HEK293 (cell line): ENCODE results near the gene MSRB2.

ENCODE experiments used
- CTCF ChIA-PET: fragments of 350-600 bp; formaldehyde crosslinking; extraction: SDS; loops from one replicate; lab custom pipeline; 2021; ENCODE audit warnings: antibody characterized with exemption; lab: Yijun Ruan, JAX
- POLR2A ChIA-PET: fragments of 300-600 bp; formaldehyde crosslinking; extraction: SDS; loops from one replicate; lab custom pipeline; 2020; ENCODE audit warnings: antibody characterized with exemption, inconsistent platforms; lab: Yijun Ruan, JAX
- H3K27ac ChIP-seq: fragments of 200-500 bp; sonication (Bioruptor generic); 2 replicates; pipeline ENCODE4 v1.5.1; 2014; ENCODE audit warnings: low read depth, low read length, control low read depth, inconsistent platforms; ENCODE audit errors: extremely low read depth
- H3K36me3 ChIP-seq, 2 experiments: fragments of 200-500 bp in 1 of 2; sonication (Bioruptor generic) in 1 of 2; 1 replicate in 1 of 2; 2 replicates in 1 of 2; pipeline ENCODE4 v1.5.1; 2014 to 2017; ENCODE audit warnings: inconsistent platforms in 2 of 2, low read length in 2 of 2; ENCODE audit not compliant: control insufficient read depth in 2 of 2, insufficient read depth in 1 of 2
- H3K4me1 ChIP-seq: fragments of 200-500 bp; sonication (Bioruptor generic); 2 replicates; pipeline ENCODE4 v1.5.1; 2014; ENCODE audit warnings: mild to moderate bottlenecking, low read length, inconsistent platforms; ENCODE audit not compliant: control insufficient read depth, insufficient read depth
- H3K4me3 ChIP-seq: 2 replicates; pipeline ENCODE4 v1.5.1; 2011; ENCODE audit warnings: low read depth, mild to moderate bottlenecking, control low read depth, low read length, moderate library complexity
- H3K9me3 ChIP-seq: fragments of 200-500 bp; sonication (Bioruptor generic); 2 replicates; pipeline ENCODE4 v1.5.1; 2014; ENCODE audit warnings: low read depth, low read length, inconsistent platforms; ENCODE audit not compliant: control insufficient read depth, insufficient read depth
- GLI2 ChIP-seq: fragments of 450-650 bp; formaldehyde crosslinking; IDR thresholded peaks from 2 replicates; pipeline ENCODE4; 2017; ENCODE audit warnings: missing biosample characterization, missing genetic modification characterization, low read depth, borderline replicate concordance
- IKZF3 ChIP-seq: fragments of 450-650 bp; IDR thresholded peaks from 2 replicates; pipeline ENCODE4 v1.5.0; 2018; ENCODE audit warnings: missing biosample characterization, mild to moderate bottlenecking, missing genetic modification characterization, moderate library complexity
- KLF16 ChIP-seq: fragments of 450-650 bp; formaldehyde crosslinking; IDR thresholded peaks from 2 replicates; pipeline ENCODE4 v1.5.1; 2017; ENCODE audit warnings: missing biosample characterization, missing genetic modification characterization
- REPIN1 ChIP-seq: fragments of 450-650 bp; formaldehyde crosslinking; IDR thresholded peaks from 2 replicates; pipeline ENCODE4 v1.5.1; 2017; ENCODE audit warnings: missing biosample characterization, missing genetic modification characterization, low read depth
- SP3 ChIP-seq: fragments of 450-650 bp; formaldehyde crosslinking; IDR thresholded peaks from 2 replicates; pipeline ENCODE4 v1.5.1; 2016; ENCODE audit warnings: missing biosample characterization, missing genetic modification characterization
- ZBTB17 ChIP-seq: fragments of 450-650 bp; formaldehyde crosslinking; IDR thresholded peaks from 2 replicates; pipeline ENCODE4 v1.5.1; 2016; ENCODE audit warnings: missing biosample characterization, missing genetic modification characterization
- ZFP69B ChIP-seq: fragments of 450-650 bp; formaldehyde crosslinking; IDR thresholded peaks from 2 replicates; pipeline ENCODE4 v1.5.1; 2016; ENCODE audit warnings: missing biosample characterization, missing genetic modification characterization
- ZNF175 ChIP-seq: fragments of 450-650 bp; formaldehyde crosslinking; IDR thresholded peaks from 2 replicates; pipeline ENCODE4 v1.5.1; 2016; ENCODE audit warnings: missing biosample characterization, missing genetic modification characterization
- ZNF239 ChIP-seq: fragments of 450-650 bp; formaldehyde crosslinking; IDR thresholded peaks from 2 replicates; pipeline ENCODE4 v1.5.1; 2016; ENCODE audit warnings: missing biosample characterization, missing genetic modification characterization
- ZNF335 ChIP-seq: fragments of 450-650 bp; formaldehyde crosslinking; conservative IDR thresholded peaks from 2 replicates; pipeline ENCODE4 v1.5.1; 2016; ENCODE audit warnings: missing biosample characterization, missing genetic modification characterization
- ZNF391 ChIP-seq: fragments of 450-650 bp; formaldehyde crosslinking; IDR thresholded peaks from 2 replicates; pipeline ENCODE4 v1.5.1; 2016; ENCODE audit warnings: low read depth, missing biosample characterization, missing genetic modification characterization, borderline replicate concordance
- ZNF394 ChIP-seq: fragments of 450-650 bp; formaldehyde crosslinking; IDR thresholded peaks from 2 replicates; pipeline ENCODE4 v1.5.1; 2016; ENCODE audit warnings: missing biosample characterization, missing genetic modification characterization, mild to moderate bottlenecking, moderate library complexity, borderline replicate concordance
- ZNF404 ChIP-seq: fragments of 450-650 bp; formaldehyde crosslinking; IDR thresholded peaks from 2 replicates; pipeline ENCODE4 v1.5.1; 2017; ENCODE audit warnings: missing biosample characterization, missing genetic modification characterization
- ZNF416 ChIP-seq: fragments of 450-650 bp; formaldehyde crosslinking; IDR thresholded peaks from 2 replicates; pipeline ENCODE4 v1.5.1; 2016; ENCODE audit warnings: missing biosample characterization, missing genetic modification characterization
- ZNF48 ChIP-seq: fragments of 450-650 bp; formaldehyde crosslinking; IDR thresholded peaks from 2 replicates; pipeline ENCODE4 v1.5.1; 2016; ENCODE audit warnings: missing biosample characterization, missing genetic modification characterization
- ZNF555 ChIP-seq: fragments of 450-650 bp; formaldehyde crosslinking; conservative IDR thresholded peaks from 2 replicates; pipeline ENCODE4 v1.5.1; 2017; ENCODE audit warnings: missing biosample characterization, mild to moderate bottlenecking, missing genetic modification characterization, inconsistent platforms
- ZNF701 ChIP-seq: fragments of 450-650 bp; formaldehyde crosslinking; IDR thresholded peaks from 2 replicates; pipeline ENCODE4 v1.5.1; 2016; ENCODE audit warnings: missing biosample characterization, missing genetic modification characterization
- ZNF785 ChIP-seq: fragments of 450-650 bp; formaldehyde crosslinking; IDR thresholded peaks from 2 replicates; pipeline ENCODE4 v1.5.1; 2016; ENCODE audit warnings: missing biosample characterization, missing genetic modification characterization
- ZNF792 ChIP-seq: fragments of 450-650 bp; formaldehyde crosslinking; IDR thresholded peaks from 2 replicates; pipeline ENCODE4 v1.5.1; 2016; ENCODE audit warnings: missing biosample characterization, missing genetic modification characterization
- ZNF837 ChIP-seq: fragments of 450-650 bp; formaldehyde crosslinking; IDR thresholded peaks from 2 replicates; pipeline ENCODE4 v1.5.1; 2016; ENCODE audit warnings: missing biosample characterization, missing genetic modification characterization
- ZNF843 ChIP-seq: fragments of 450-650 bp; formaldehyde crosslinking; IDR thresholded peaks from 2 replicates; pipeline ENCODE4 v1.5.1; 2016; ENCODE audit warnings: missing biosample characterization, missing genetic modification characterization
- ZSCAN16 ChIP-seq: fragments of 450-650 bp; formaldehyde crosslinking; IDR thresholded peaks from 2 replicates; pipeline ENCODE4 v1.5.1; 2016; ENCODE audit warnings: missing biosample characterization, missing genetic modification characterization
- TF ChIP-seq, protein P1 (sequence below): fragments of 450-650 bp; formaldehyde crosslinking; IDR thresholded peaks from 2 replicates; pipeline ENCODE4 v1.5.1; 2016; ENCODE audit warnings: missing biosample characterization, missing genetic modification characterization
- TF ChIP-seq, protein P2 (sequence below): sonication (generic); formaldehyde crosslinking; IDR thresholded peaks from 2 replicates; pipeline ENCODE4 v1.8.1; 2022; ENCODE audit warnings: mild to moderate bottlenecking, moderate library complexity, missing genetic modification reagents
- TF ChIP-seq, protein P3 (sequence below): fragments of 450-650 bp; formaldehyde crosslinking; IDR thresholded peaks from 2 replicates; pipeline ENCODE4 v1.5.1; 2016; ENCODE audit warnings: missing biosample characterization, missing genetic modification characterization
- TF ChIP-seq, protein P4 (sequence below): fragments of 450-650 bp; formaldehyde crosslinking; IDR thresholded peaks from 2 replicates; pipeline ENCODE4 v1.5.1; 2016; ENCODE audit warnings: missing biosample characterization, missing genetic modification characterization
- TF ChIP-seq, protein P5 (sequence below): fragments of 450-650 bp; IDR thresholded peaks from 2 replicates; pipeline ENCODE4 v1.5.1; 2018; ENCODE audit warnings: missing biosample characterization, missing genetic modification characterization
- TF ChIP-seq, protein P6 (sequence below): fragments of 450-650 bp; formaldehyde crosslinking; IDR thresholded peaks from 2 replicates; pipeline ENCODE4 v1.5.1; 2016; ENCODE audit warnings: missing biosample characterization, missing genetic modification characterization

The MSRB2 gene

DNA sequence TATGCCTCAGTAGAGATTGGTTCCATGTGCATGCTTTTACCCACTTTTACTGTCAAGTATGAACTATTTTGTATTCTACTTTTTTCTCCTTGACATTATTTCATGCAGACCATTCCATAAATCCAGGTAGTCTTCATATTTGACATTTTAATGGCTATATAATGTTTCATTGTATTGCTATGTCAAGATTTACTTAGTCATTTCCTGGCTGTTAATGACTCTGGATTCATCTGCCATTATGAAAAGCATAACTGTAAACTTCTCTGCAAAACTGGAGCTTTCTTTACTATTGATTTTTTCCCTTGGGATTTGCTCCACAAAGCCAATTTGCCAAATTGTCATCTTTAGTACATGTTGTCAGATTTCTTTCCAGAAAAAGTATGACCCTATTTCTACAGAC, 6.8 kb upstream of the MSRB2 start:
- TF ChIP-seq, protein P1, sequence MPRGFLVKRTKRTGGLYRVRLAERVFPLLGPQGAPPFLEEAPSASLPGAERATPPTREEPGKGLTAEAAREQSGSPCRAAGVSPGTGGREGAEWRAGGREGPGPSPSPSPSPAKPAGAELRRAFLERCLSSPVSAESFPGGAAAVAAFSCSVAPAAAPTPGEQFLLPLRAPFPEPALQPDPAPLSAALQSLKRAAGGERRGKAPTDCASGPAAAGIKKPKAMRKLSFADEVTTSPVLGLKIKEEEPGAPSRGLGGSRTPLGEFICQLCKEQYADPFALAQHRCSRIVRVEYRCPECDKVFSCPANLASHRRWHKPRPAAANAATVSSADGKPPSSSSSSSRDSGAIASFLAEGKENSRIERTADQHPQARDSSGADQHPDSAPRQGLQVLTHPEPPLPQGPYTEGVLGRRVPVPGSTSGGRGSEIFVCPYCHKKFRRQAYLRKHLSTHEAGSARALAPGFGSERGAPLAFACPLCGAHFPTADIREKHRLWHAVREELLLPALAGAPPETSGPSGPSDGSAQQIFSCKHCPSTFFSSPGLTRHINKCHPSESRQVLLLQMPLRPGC (tag by site-specific recombination), result no peak
- TF ChIP-seq ZNF792 (tag by site-specific recombination), result no peak
- no peak for TF ChIP-seq ZNF785 (tag by site-specific recombination)
- no peak for TF ChIP-seq ZNF555
- no peak for TF ChIP-seq ZNF391 (tag by site-specific recombination)
- TF ChIP-seq, all 188 proteins: peak for 0
- H3K4me1 ChIP-seq, result no peaks in the 10 kb centered on the region
- CTCF ChIA-PET, result interaction anchor here (0.5 kb wide), 1 partner anchor 539 kb away, joined by 3 read pairs; no protein-coding TSS in a partner anchor
- H3K27ac ChIP-seq, result no peak overlapping the region
- no peak overlapping the region for H3K4me3 ChIP-seq
- POLR2A ChIA-PET, result no interaction called here
- no peaks in the 10 kb centered on the region for H3K36me3 ChIP-seq
- no peaks in the 10 kb centered on the region for H3K9me3 ChIP-seq

DNA sequence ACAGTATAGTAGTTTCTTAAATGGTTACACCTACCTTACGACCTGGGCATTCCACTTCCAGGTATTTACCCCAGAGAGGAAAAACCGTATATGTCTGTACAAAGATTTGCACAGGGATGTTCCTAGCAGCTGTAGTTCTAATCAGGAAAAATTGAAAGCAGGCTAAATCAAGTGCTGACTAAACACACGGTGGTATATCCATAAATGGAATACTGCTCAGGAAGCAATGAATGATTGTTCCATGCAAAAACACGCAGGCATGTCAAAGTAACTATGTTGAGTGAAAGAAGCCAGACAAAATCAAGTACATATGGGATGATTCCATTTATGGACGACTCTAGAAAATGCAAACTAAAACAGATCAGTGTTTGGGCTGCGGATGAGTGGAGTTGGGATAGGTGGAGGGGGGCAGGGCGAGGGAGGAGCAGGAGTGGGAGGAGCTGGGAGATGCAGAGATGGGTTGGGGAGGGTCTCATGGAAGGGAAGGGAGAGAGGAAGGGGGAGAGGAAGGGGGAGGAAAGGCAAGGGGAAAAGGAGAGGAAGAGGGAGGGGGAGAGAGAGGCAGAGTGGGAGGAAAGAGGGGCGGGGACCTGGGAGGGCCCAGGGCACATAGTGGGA, 484 bp upstream of the MSRB2 start:
- Histone ChIP-seq H3K4me3 (no peak overlapping the region), H3K27ac (no peak overlapping the region), H3K9me3 (no peaks in the 10 kb centered on the region), H3K36me3 (no peaks in the 10 kb centered on the region), H3K4me1 (no peaks in the 10 kb centered on the region)
- ChIA-PET CTCF (no interaction called here), POLR2A (no interaction called here)
- TF ChIP-seq ZNF416 (tag by site-specific recombination), result no peak
- no peak for TF ChIP-seq ZNF837 (tag by site-specific recombination)
- no peak for TF ChIP-seq ZNF239
- TF ChIP-seq, protein P2, sequence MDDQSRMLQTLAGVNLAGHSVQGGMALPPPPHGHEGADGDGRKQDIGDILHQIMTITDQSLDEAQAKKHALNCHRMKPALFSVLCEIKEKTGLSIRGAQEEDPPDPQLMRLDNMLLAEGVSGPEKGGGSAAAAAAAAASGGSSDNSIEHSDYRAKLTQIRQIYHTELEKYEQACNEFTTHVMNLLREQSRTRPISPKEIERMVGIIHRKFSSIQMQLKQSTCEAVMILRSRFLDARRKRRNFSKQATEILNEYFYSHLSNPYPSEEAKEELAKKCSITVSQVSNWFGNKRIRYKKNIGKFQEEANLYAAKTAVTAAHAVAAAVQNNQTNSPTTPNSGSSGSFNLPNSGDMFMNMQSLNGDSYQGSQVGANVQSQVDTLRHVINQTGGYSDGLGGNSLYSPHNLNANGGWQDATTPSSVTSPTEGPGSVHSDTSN (CRISPR knock-in tag), result no peak
- TF ChIP-seq, protein P3, sequence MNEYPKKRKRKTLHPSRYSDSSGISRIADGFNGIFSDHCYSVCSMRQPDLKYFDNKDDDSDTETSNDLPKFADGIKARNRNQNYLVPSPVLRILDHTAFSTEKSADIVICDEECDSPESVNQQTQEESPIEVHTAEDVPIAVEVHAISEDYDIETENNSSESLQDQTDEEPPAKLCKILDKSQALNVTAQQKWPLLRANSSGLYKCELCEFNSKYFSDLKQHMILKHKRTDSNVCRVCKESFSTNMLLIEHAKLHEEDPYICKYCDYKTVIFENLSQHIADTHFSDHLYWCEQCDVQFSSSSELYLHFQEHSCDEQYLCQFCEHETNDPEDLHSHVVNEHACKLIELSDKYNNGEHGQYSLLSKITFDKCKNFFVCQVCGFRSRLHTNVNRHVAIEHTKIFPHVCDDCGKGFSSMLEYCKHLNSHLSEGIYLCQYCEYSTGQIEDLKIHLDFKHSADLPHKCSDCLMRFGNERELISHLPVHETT (tag by site-specific recombination), result no peak
- TF ChIP-seq REPIN1, result no peak
- TF ChIP-seq ZSCAN16, result no peak
- no peak for TF ChIP-seq GLI2 (tag by site-specific recombination)
- peak; percentile 31; the same call in 1 of the 2 replicates for TF ChIP-seq ZFP69B
- TF ChIP-seq ZNF701 (tag by site-specific recombination), result no peak
- no peak for TF ChIP-seq IKZF3
- TF ChIP-seq SP3 (tag by site-specific recombination), result peak; percentile 98; the same call in 1 of the 2 replicates
- TF ChIP-seq, protein P4, sequence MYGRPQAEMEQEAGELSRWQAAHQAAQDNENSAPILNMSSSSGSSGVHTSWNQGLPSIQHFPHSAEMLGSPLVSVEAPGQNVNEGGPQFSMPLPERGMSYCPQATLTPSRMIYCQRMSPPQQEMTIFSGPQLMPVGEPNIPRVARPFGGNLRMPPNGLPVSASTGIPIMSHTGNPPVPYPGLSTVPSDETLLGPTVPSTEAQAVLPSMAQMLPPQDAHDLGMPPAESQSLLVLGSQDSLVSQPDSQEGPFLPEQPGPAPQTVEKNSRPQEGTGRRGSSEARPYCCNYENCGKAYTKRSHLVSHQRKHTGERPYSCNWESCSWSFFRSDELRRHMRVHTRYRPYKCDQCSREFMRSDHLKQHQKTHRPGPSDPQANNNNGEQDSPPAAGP (tag by site-specific recombination), result no peak
- TF ChIP-seq ZNF394 (tag by site-specific recombination), result peak; percentile 27; the same call in 1 of the 2 replicates
- TF ChIP-seq, protein P5, sequence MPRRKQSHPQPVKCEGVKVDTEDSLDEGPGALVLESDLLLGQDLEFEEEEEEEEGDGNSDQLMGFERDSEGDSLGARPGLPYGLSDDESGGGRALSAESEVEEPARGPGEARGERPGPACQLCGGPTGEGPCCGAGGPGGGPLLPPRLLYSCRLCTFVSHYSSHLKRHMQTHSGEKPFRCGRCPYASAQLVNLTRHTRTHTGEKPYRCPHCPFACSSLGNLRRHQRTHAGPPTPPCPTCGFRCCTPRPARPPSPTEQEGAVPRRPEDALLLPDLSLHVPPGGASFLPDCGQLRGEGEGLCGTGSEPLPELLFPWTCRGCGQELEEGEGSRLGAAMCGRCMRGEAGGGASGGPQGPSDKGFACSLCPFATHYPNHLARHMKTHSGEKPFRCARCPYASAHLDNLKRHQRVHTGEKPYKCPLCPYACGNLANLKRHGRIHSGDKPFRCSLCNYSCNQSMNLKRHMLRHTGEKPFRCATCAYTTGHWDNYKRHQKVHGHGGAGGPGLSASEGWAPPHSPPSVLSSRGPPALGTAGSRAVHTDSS (tag by site-specific recombination), result no peak
- TF ChIP-seq, protein P6, sequence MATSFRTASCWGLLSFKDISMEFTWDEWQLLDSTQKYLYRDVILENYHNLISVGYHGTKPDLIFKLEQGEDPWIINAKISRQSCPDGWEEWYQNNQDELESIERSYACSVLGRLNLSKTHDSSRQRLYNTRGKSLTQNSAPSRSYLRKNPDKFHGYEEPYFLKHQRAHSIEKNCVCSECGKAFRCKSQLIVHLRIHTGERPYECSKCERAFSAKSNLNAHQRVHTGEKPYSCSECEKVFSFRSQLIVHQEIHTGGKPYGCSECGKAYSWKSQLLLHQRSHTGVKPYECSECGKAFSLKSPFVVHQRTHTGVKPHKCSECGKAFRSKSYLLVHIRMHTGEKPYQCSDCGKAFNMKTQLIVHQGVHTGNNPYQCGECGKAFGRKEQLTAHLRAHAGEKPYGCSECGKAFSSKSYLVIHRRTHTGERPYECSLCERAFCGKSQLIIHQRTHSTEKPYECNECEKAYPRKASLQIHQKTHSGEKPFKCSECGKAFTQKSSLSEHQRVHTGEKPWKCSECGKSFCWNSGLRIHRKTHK (tag by site-specific recombination), result no peak
- TF ChIP-seq ZNF175 (tag by site-specific recombination), result no peak
- TF ChIP-seq ZNF843 (tag by site-specific recombination), result no peak
- TF ChIP-seq KLF16 (tag by site-specific recombination), result no peak
- TF ChIP-seq ZNF335 (tag by site-specific recombination), result peak; percentile 1
- TF ChIP-seq ZNF404 (tag by site-specific recombination), result no peak
- no peak for TF ChIP-seq ZNF48 (tag by site-specific recombination)
- TF ChIP-seq ZBTB17 (tag by site-specific recombination), result peak; percentile 82
